Erythroblast (primary cell): ENCODE measurements around the gene CDC14A.

Experiments used
- DNase-seq, 2 experiments: peaks; one replicate each; lab custom pipeline; 2025; lab: John Stamatoyannopoulos, UW
- GATA1 ChIP-seq: IDR thresholded peaks from 2 replicates; pipeline ENCODE4 v1.6.1; 2011; ENCODE audit warnings: low read depth, mild to moderate bottlenecking, control low read depth, low read length, moderate library complexity
- POLR2A ChIP-seq: IDR thresholded peaks from 2 replicates; pipeline ENCODE4 v1.6.1; 2011; ENCODE audit warnings: mild to moderate bottlenecking, low read length

The CDC14A gene

GRCh38 chr1:100352267-100353070, at the start of gene CDC14A:
CDC14A (plus strand) TSS chr1:100352506; CDS start chr1:100352955, 449 bp downstream.
- DNase-seq = peak; percentile 94 to 95

GRCh38 chr1:100302739-100303138, 49.6 kb upstream of the CDC14A start:
- DNase-seq = no peak
- TF ChIP-seq POLR2A = no peak
- TF ChIP-seq GATA1 = no peak

More at GRCh38 chr1:100352267-100353070, at the start of gene CDC14A:
- TF ChIP-seq GATA1 (no peak), POLR2A (peak; percentile 66)

GRCh38 chr1:100304227-100304626, 48.1 kb upstream of the CDC14A start:
- TF ChIP-seq POLR2A = no peak
- TF ChIP-seq GATA1 = no peak
- no peak for DNase-seq

- TF ChIP-seq POLR2A (no peak), GATA1 (no peak)
- no peak for DNase-seq
Measured at GRCh38 chr1:100304921-100305320, 47.4 kb upstream of the CDC14A start.

- no peak for DNase-seq
- TF ChIP-seq POLR2A (no peak), GATA1 (no peak)
Measured at GRCh38 chr1:100305954-100306353, 46.4 kb upstream of the CDC14A start.

- TF ChIP-seq GATA1 = no peak
- no peak for TF ChIP-seq POLR2A
- no peak for DNase-seq
Measured at GRCh38 chr1:100306735-100307313, 45.5 kb upstream of the CDC14A start.

- no peak for TF ChIP-seq GATA1
- TF ChIP-seq POLR2A = no peak
- no peak for DNase-seq
Measured at GRCh38 chr1:100308777-100309176, 43.5 kb upstream of the CDC14A start.

- no peak for TF ChIP-seq POLR2A
- no peak for TF ChIP-seq GATA1
- DNase-seq = no peak
Measured at GRCh38 chr1:100309863-100310262, 42.4 kb upstream of the CDC14A start.

- DNase-seq = no peak
- TF ChIP-seq GATA1 (no peak), POLR2A (no peak)
Measured at GRCh38 chr1:100313382-100313781, 38.9 kb upstream of the CDC14A start.

- no peak for DNase-seq
- TF ChIP-seq POLR2A = no peak
- no peak for TF ChIP-seq GATA1
Measured at GRCh38 chr1:100316622-100317021, 35.7 kb upstream of the CDC14A start.

GRCh38 chr1:100320311-100321099, 31.8 kb upstream of the CDC14A start:
- no peak for TF ChIP-seq POLR2A
- no peak for TF ChIP-seq GATA1
- no peak for DNase-seq

GRCh38 chr1:100321100-100321493, 31.2 kb upstream of the CDC14A start:
- DNase-seq = no peak
- TF ChIP-seq POLR2A (no peak), GATA1 (no peak)

GRCh38 chr1:100321506-100321905, 30.8 kb upstream of the CDC14A start:
- no peak for DNase-seq
- TF ChIP-seq POLR2A = no peak
- no peak for TF ChIP-seq GATA1

GRCh38 chr1:100322436-100323211, 29.7 kb upstream of the CDC14A start:
- DNase-seq = peak in 1 of 2 experiments; percentile 40
- TF ChIP-seq GATA1 (no peak), POLR2A (no peak)
